CD14-positive monocyte (primary cell): ENCODE measurements around the gene SNX13. TPM values are rescaled to one million over a fixed set of nuclear protein-coding genes. Genes with fewer than 3 reads are reported as not detected.

Source experiments
- DNase-seq, 3 donors: peaks; one replicate each; pipeline ENCODE4 v3.0.0-alpha.2; 2011 to 2022
- H2AFZ ChIP-seq: 2 replicates; pipeline ENCODE4 v1.6.0; 2012; ENCODE audit warnings: mild to moderate bottlenecking, low read depth, low read length, inconsistent platforms; ENCODE audit not compliant: insufficient read depth, poor library complexity, severe bottlenecking
- H3K27ac ChIP-seq, 2 donors: 1 replicate in 1 of 2; 2 replicates in 1 of 2; pipeline ENCODE4 v1.5.1; 2012 to 2013; ENCODE audit warnings: low read length in 2 of 2, control low read depth in 1 of 2, inconsistent platforms in 1 of 2, low read depth in 1 of 2, mild to moderate bottlenecking in 1 of 2
- H3K27me3 ChIP-seq, 2 donors: one replicate each; pipeline versions ENCODE4 v1.6.0 to v1.6.1; 2011 to 2013; ENCODE audit warnings: low read length in 2 of 2; ENCODE audit not compliant: control insufficient read depth in 2 of 2, insufficient read depth in 2 of 2
- H3K36me3 ChIP-seq, 2 donors: replicated peaks in 1 of 2; 1 replicate in 1 of 2; 2 replicates in 1 of 2; pipeline versions ENCODE4 v1.5.1 to v1.6.1; 2012 to 2013; ENCODE audit warnings: low read length in 2 of 2, control low read depth in 1 of 2, inconsistent platforms in 1 of 2, mild to moderate bottlenecking in 1 of 2; ENCODE audit not compliant: insufficient read depth in 2 of 2, control insufficient read depth in 1 of 2
- H3K4me1 ChIP-seq, 2 donors: 1 replicate in 1 of 2; 2 replicates in 1 of 2; pipeline versions ENCODE4 v1.5.1 to v1.6.1; 2012 to 2013; ENCODE audit warnings: low read length in 2 of 2, control low read depth in 1 of 2, inconsistent platforms in 1 of 2, mild to moderate bottlenecking in 1 of 2, moderate library complexity in 1 of 2; ENCODE audit not compliant: insufficient read depth in 2 of 2, control insufficient read depth in 1 of 2
- H3K4me2 ChIP-seq: replicated peaks from 2 replicates; pipeline ENCODE3; 2012; ENCODE audit warnings: low read length, moderate library complexity, mild to moderate bottlenecking; ENCODE audit not compliant: poor library complexity, severe bottlenecking; ENCODE audit errors: extremely low read depth
- H3K4me3 ChIP-seq, 3 experiments: fragments of 200-600 bp in 1 of 3; sonication (generic) in 1 of 3; replicated peaks in 1 of 3; 1 replicate in 2 of 3; 2 replicates in 1 of 3; pipeline ENCODE4 v1.5.1; 2011 to 2013; ENCODE audit warnings: low read length in 3 of 3, mild to moderate bottlenecking in 3 of 3, control low read depth in 2 of 3, low read depth in 2 of 3, inconsistent platforms in 1 of 3, moderate library complexity in 1 of 3
- H3K79me2 ChIP-seq: 2 replicates; pipeline ENCODE4 v1.6.0; 2012; ENCODE audit warnings: mild to moderate bottlenecking, control low read depth, inconsistent platforms, low read length, moderate library complexity; ENCODE audit not compliant: insufficient read depth
- H3K9ac ChIP-seq: 2 replicates; pipeline ENCODE4 v1.6.0; 2017; ENCODE audit warnings: low read length, mild to moderate bottlenecking; ENCODE audit not compliant: insufficient read depth, poor library complexity, severe bottlenecking
- H3K9me3 ChIP-seq, 2 donors: replicated peaks in 1 of 2; 1 replicate in 1 of 2; 2 replicates in 1 of 2; pipeline versions ENCODE4 v1.5.1 to v1.6.1; 2012 to 2013; ENCODE audit warnings: low read length in 2 of 2, control low read depth in 1 of 2; ENCODE audit not compliant: control insufficient read depth in 1 of 2, insufficient read depth in 1 of 2
- H4K20me1 ChIP-seq: 2 replicates; pipeline ENCODE4 v1.6.0; 2012; ENCODE audit warnings: mild to moderate bottlenecking, low read length, control low read depth, moderate library complexity; ENCODE audit not compliant: insufficient read depth
- H3K27ac Mint-ChIP-seq, 7 donors: one replicate each; pipeline ENCODE4 v1.8.0; 2020; ENCODE audit warnings: mild to moderate bottlenecking in 7 of 7, mixed read lengths in 7 of 7, moderate library complexity in 6 of 7, inconsistent platforms in 2 of 7
- H3K27me3 Mint-ChIP-seq, 3 donors: one replicate each; pipeline ENCODE4 v1.8.0; 2021 to 2022; ENCODE audit warnings: low read depth in 3 of 3, mild to moderate bottlenecking in 3 of 3, mixed read lengths in 3 of 3, moderate library complexity in 3 of 3, inconsistent platforms in 1 of 3
- H3K36me3 Mint-ChIP-seq, 2 donors: one replicate each; pipeline ENCODE4 v1.8.0; 2020; ENCODE audit warnings: mixed read lengths in 2 of 2, inconsistent platforms in 1 of 2, mild to moderate bottlenecking in 1 of 2
- H3K4me1 Mint-ChIP-seq: one replicate; pipeline ENCODE4 v1.8.0; 2020; ENCODE audit warnings: mild to moderate bottlenecking, mixed read lengths
- H3K4me3 Mint-ChIP-seq, 2 donors: one replicate each; pipeline ENCODE4 v1.8.0; 2020; ENCODE audit warnings: mild to moderate bottlenecking in 2 of 2, mixed read lengths in 2 of 2, moderate library complexity in 1 of 2
- H3K9me3 Mint-ChIP-seq, 7 donors: one replicate each; pipeline ENCODE4 v1.8.0; 2020 to 2022; ENCODE audit warnings: mixed read lengths in 7 of 7, mild to moderate bottlenecking in 6 of 7, moderate library complexity in 6 of 7, inconsistent platforms in 2 of 7
- CTCF ChIP-seq: fragments of 200-600 bp; IDR thresholded peaks from one replicate; pipeline ENCODE4 v1.8.0; 2022; ENCODE audit warnings: antibody characterized with exemption, mild to moderate bottlenecking
- WGBS: methylation state at CpG from one replicate; pipeline ENCODE4 v1.1.5; 2013; ENCODE audit warnings: missing lambda C conversion rate; ENCODE audit not compliant: insufficient coverage; 5-methylcytosine and 5-hydroxymethylcytosine counted together
- intact Hi-C, 2 donors: fragments of 100-400 bp; cut with micrococcal nuclease; formaldehyde crosslinking; loops; one replicate each; pipeline versions ENCODE4 v1.15.0 to v1.15.1; 2023
- polyA plus RNA-seq, 3 donors: library from polyadenylated mRNA; depleted of rRNA in 1 of 3; unstranded in 2 of 3; stranded (reverse) in 1 of 3; fragments of 300-500 nt in 2 of 3; fragments of >200 nt in 1 of 3; fragmentation: Illumina TruSeq in 2 of 3; gene quantifications; 1 replicate in 2 of 3; 2 replicates in 1 of 3; pipeline ENCODE4 v1.2.3, GENCODE V29; 2012 to 2021

SNX13 gene
- polyA plus RNA-seq, 3 donors = 12.1 to 31.3 (median 17.4) TPM

DNA sequence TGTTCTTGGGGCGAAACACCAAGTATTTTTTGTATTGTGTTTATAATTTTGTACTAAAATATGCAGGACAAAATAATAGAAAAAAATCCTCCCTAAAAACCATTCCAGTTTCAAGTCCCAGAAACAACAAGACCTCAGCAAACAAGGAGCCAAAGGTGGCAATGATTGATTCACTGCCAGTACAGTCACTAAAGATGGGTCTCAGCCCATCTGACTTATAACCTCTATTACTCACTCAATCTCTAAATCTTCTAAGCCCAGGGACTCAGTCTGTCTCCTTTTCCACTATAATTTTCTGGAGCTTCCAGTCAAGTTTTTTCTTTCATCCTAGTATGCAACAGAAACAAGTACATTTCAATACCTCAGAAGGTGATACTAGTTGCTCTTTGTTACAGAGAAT lies 33.3 kb downstream of the SNX13 start:
- H3K27ac ChIP-seq = no peak overlapping the region
- Mint-ChIP-seq H3K36me3 (peaks cover 10 to 14% of the 10 kb centered on the region in 2 donors), H3K4me1 (peaks cover 6% of the 10 kb centered on the region), H3K4me3 (no peak overlapping the region), H3K27ac (peak overlapping the region in 1 of 7 donors; percentile 5), H3K9me3 (peaks cover 0 to 5% (median 2%) of the 10 kb centered on the region in 7 donors), H3K27me3 (peaks cover 0 to 1% (median 0%) of the 10 kb centered on the region in 3 donors)
- no peaks in the 10 kb centered on the region for H3K27me3 ChIP-seq
- no peak for DNase-seq
- WGBS = no CpG with 5 or more reads among the region's 1 CpG
- peaks cover 86% of the 10 kb centered on the region for H3K79me2 ChIP-seq
- H3K4me1 ChIP-seq = no peaks in the 10 kb centered on the region
- H3K9me3 ChIP-seq = no peaks in the 10 kb centered on the region
- no peak for TF ChIP-seq CTCF
- H3K9ac ChIP-seq = no peak overlapping the region
- H4K20me1 ChIP-seq = peaks cover 98% of the 10 kb centered on the region
- no peaks in the 10 kb centered on the region for H3K36me3 ChIP-seq
- no peak overlapping the region for H2AFZ ChIP-seq
- intact Hi-C loops = no loop called here
- no peak overlapping the region for H3K4me3 ChIP-seq
- no peak overlapping the region for H3K4me2 ChIP-seq

DNA sequence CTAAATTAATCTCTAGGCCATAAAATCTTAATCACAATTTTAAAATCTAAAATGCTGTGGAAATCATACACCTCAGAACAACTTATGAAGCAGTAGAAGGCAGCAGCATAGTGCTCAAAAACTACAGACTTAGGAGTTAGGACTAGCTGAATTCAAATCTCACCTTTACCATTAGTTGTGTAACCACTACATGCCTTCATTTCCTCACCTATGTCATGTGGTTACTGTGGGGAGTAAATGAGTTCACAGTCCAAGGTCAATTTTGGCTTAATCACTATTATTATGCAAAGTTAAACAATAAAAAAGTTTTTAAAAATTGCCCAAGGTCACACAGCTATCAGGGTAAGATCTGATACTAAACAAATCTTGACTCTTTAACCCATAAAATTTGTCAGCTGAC lies 37.0 kb downstream of the SNX13 start:
- no peak for DNase-seq
- H4K20me1 ChIP-seq = peaks cover 98% of the 10 kb centered on the region
- TF ChIP-seq CTCF = no peak
- intact Hi-C loops = no loop called here
- no peak overlapping the region for H3K4me3 Mint-ChIP-seq
- no peak overlapping the region for H3K27ac Mint-ChIP-seq
- no peaks in the 10 kb centered on the region for H3K9me3 ChIP-seq
- H3K4me1 ChIP-seq = no peaks in the 10 kb centered on the region
- H3K27me3 Mint-ChIP-seq = no peaks in the 10 kb centered on the region
- peaks cover 7 to 12% of the 10 kb centered on the region in 2 donors for H3K36me3 Mint-ChIP-seq
- no peak overlapping the region for H3K27ac ChIP-seq
- H3K4me2 ChIP-seq = no peak overlapping the region
- no peak overlapping the region for H3K9ac ChIP-seq
- peaks cover 55% of the 10 kb centered on the region for H3K79me2 ChIP-seq
- no peaks in the 10 kb centered on the region for H3K4me1 Mint-ChIP-seq
- no peak overlapping the region for H2AFZ ChIP-seq
- no peaks in the 10 kb centered on the region for H3K9me3 Mint-ChIP-seq
- no peaks in the 10 kb centered on the region for H3K27me3 ChIP-seq
- peaks cover 0 to 9% of the 10 kb centered on the region in 2 donors for H3K36me3 ChIP-seq
- H3K4me3 ChIP-seq = no peak overlapping the region
